NCI-H510A (cell line): Measurements from ENCODE around the gene PTTG1IP.
"Not testable (repeated sequence)": the region's sequence is repeated elsewhere in the genome, so short reads cannot be mapped to it uniquely, and the experiment has no call there.

ENCODE experiments used
- DNase-seq: peaks from one replicate; lab custom pipeline; 2025; lab: John Stamatoyannopoulos, UW

PTTG1IP gene

GRCh38 chr21:44845418-44846223 lies 27.9 kb downstream of the PTTG1IP start:
- DNase-seq: peak; percentile 29

- DNase-seq: no peak
Observed at GRCh38 chr21:44844256-44844655, 29.2 kb downstream of the PTTG1IP start.

GRCh38 chr21:44842721-44843445 lies 30.6 kb downstream of the PTTG1IP start:
- DNase-seq: no peak

GRCh38 chr21:44842087-44842486 lies 31.4 kb downstream of the PTTG1IP start:
- no peak for DNase-seq

- DNase-seq: no peak
Observed at GRCh38 chr21:44840771-44841170, 32.7 kb downstream of the PTTG1IP start.

- DNase-seq: no peak
Observed at GRCh38 chr21:44838951-44839350, 34.5 kb downstream of the PTTG1IP start.

- no peak for DNase-seq
Observed at GRCh38 chr21:44838039-44838895, 35.2 kb downstream of the PTTG1IP start.

GRCh38 chr21:44837537-44837936 lies 36.0 kb downstream of the PTTG1IP start:
- no peak for DNase-seq

- peak; percentile 21 for DNase-seq
Observed at GRCh38 chr21:44836666-44837471, 36.6 kb downstream of the PTTG1IP start.

- no peak for DNase-seq
Observed at GRCh38 chr21:44836349-44836665, 37.2 kb downstream of the PTTG1IP start.

GRCh38 chr21:44835647-44835973 lies 37.9 kb downstream of the PTTG1IP start:
- no peak for DNase-seq

GRCh38 chr21:44834951-44835646 lies 38.4 kb downstream of the PTTG1IP start:
- DNase-seq: no peak

GRCh38 chr21:44834231-44834950 lies 39.1 kb downstream of the PTTG1IP start:
- DNase-seq: no peak

- DNase-seq: no peak
Observed at GRCh38 chr21:44833663-44834062, 39.8 kb downstream of the PTTG1IP start.

GRCh38 chr21:44832516-44833255 lies 40.8 kb downstream of the PTTG1IP start:
- not testable (repeated sequence) for DNase-seq

- DNase-seq: no peak
Observed at GRCh38 chr21:44831227-44831860, 42.1 kb downstream of the PTTG1IP start.

GRCh38 chr21:44829507-44830092 lies 43.9 kb downstream of the PTTG1IP start:
- DNase-seq: no peak

GRCh38 chr21:44828362-44829056 lies 45.0 kb downstream of the PTTG1IP start:
- DNase-seq: no peak
